ENCODE data around the gene MBD2. TPM values are rescaled to one million over a fixed set of nuclear protein-coding genes. Genes with fewer than 3 reads are reported as not detected.

Gene MBD2
- total and polyA plus RNA-seq, 2 donors (not counting 1 experiment from before 2014, with no cell fraction given) = 32.5 to 43.8 TPM

GRCh38 chr18:54257015-54257414 is 32.5 kb upstream of the MBD2 start:
- no peak overlapping the region for H3K27ac ChIP-seq (ENCODE audit: insufficient read depth, low read length)

GRCh38 chr18:54255141-54255540 is 30.7 kb upstream of the MBD2 start:
- Histone ChIP-seq H3K36me3 (ENCODE audit: control insufficient read depth, insufficient read depth, low read length) (no peaks in the 10 kb centered on the region), H3K4me3 (replicated peaks in 1 of 4; ENCODE audit: control extremely low read depth in 1 of 4, insufficient read depth in 1 of 4, low read depth in 3 of 4, low read length in 4 of 4) (no peak overlapping the region), H3K79me2 (ENCODE audit: control insufficient read depth, insufficient read depth, low read length) (no peaks in the 10 kb centered on the region), H3K9me3 (ENCODE audit: control insufficient read depth, insufficient read depth, low read depth, low read length) (no peaks in the 10 kb centered on the region), H2AFZ (ENCODE audit: low read length) (no peak overlapping the region), H3K27ac (ENCODE audit: insufficient read depth, low read length) (no peak overlapping the region), H3K4me1 (ENCODE audit: control insufficient read depth, extremely low read depth, insufficient read depth, low read length) (peaks cover 3% of the 10 kb centered on the region), H3K4me2 (ENCODE audit: extremely low read depth, insufficient read depth, low read length) (no peak overlapping the region), H4K20me1 (ENCODE audit: control insufficient read depth, extremely low read depth, insufficient read depth, low read length) (no peaks in the 10 kb centered on the region), H3K27me3 (ENCODE audit: control insufficient read depth, insufficient read depth, low read length) (no peaks in the 10 kb centered on the region), H3K9ac (ENCODE audit: insufficient read depth, low read length) (no peak overlapping the region)
- TF ChIP-seq, protein P1, sequence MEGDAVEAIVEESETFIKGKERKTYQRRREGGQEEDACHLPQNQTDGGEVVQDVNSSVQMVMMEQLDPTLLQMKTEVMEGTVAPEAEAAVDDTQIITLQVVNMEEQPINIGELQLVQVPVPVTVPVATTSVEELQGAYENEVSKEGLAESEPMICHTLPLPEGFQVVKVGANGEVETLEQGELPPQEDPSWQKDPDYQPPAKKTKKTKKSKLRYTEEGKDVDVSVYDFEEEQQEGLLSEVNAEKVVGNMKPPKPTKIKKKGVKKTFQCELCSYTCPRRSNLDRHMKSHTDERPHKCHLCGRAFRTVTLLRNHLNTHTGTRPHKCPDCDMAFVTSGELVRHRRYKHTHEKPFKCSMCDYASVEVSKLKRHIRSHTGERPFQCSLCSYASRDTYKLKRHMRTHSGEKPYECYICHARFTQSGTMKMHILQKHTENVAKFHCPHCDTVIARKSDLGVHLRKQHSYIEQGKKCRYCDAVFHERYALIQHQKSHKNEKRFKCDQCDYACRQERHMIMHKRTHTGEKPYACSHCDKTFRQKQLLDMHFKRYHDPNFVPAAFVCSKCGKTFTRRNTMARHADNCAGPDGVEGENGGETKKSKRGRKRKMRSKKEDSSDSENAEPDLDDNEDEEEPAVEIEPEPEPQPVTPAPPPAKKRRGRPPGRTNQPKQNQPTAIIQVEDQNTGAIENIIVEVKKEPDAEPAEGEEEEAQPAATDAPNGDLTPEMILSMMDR (conservative IDR thresholded peaks at IDR 0.05 in 1 of 2, IDR thresholded peaks at IDR 0.05 in 1 of 2; ENCODE audit: low read depth in 1 of 2, low read length in 2 of 2) = no peak
- no peak for TF ChIP-seq EZH2 (IDR thresholded peaks at IDR 0.05; ENCODE audit: low read length, missing control alignments)
- no peak for DNase-seq (ENCODE audit: low read depth in 2 of 2)

More at GRCh38 chr18:54257015-54257414, 32.5 kb upstream of the MBD2 start:
- Histone ChIP-seq H2AFZ (ENCODE audit: low read length) (no peak overlapping the region), H3K4me1 (ENCODE audit: control insufficient read depth, extremely low read depth, insufficient read depth, low read length) (peaks cover 3% of the 10 kb centered on the region), H3K9ac (ENCODE audit: insufficient read depth, low read length) (no peak overlapping the region), H3K36me3 (ENCODE audit: control insufficient read depth, insufficient read depth, low read length) (no peaks in the 10 kb centered on the region), H3K4me3 (replicated peaks in 1 of 4; ENCODE audit: control extremely low read depth in 1 of 4, insufficient read depth in 1 of 4, low read depth in 3 of 4, low read length in 4 of 4) (no peak overlapping the region), H3K4me2 (ENCODE audit: extremely low read depth, insufficient read depth, low read length) (no peak overlapping the region), H4K20me1 (ENCODE audit: control insufficient read depth, extremely low read depth, insufficient read depth, low read length) (no peaks in the 10 kb centered on the region), H3K79me2 (ENCODE audit: control insufficient read depth, insufficient read depth, low read length) (no peaks in the 10 kb centered on the region), H3K27me3 (ENCODE audit: control insufficient read depth, insufficient read depth, low read length) (no peaks in the 10 kb centered on the region), H3K9me3 (ENCODE audit: control insufficient read depth, insufficient read depth, low read depth, low read length) (no peaks in the 10 kb centered on the region)
- no peak for TF ChIP-seq EZH2 (IDR thresholded peaks at IDR 0.05; ENCODE audit: low read length, missing control alignments)
- TF ChIP-seq, protein P1 (conservative IDR thresholded peaks at IDR 0.05 in 1 of 2, IDR thresholded peaks at IDR 0.05 in 1 of 2; ENCODE audit: low read depth in 1 of 2, low read length in 2 of 2) = no peak
- peak in 1 of 2 donors; percentile 6 for DNase-seq (ENCODE audit: low read depth in 2 of 2)

DNA sequence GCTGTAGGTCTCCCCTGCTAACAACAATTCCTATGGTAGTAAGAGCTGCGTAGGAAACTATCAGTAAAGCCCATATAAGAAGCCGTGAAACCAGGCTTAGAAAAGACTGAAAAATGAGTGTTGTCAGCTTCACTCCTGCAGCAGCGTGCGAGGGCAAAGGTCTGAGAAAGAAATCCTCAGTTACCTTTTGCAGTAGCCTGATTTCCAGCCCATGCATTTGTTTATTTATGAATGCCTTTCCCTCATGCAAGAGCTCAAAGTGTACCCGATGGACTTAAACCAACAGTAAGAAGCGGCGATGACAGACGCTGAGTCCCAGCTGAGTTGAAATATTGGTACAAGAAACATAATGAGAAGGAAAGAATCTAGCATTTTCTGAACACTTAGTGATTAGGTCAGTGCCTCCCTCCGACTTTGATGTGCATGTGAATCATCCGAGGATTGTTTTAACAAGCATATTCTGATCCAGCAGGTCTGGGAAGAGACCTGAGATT is 29.8 kb upstream of the MBD2 start:
- no peak for TF ChIP-seq EZH2 (IDR thresholded peaks at IDR 0.05; ENCODE audit: low read length, missing control alignments)
- DNase-seq (ENCODE audit: low read depth in 2 of 2) = peak; percentile 28 to 40
- peaks cover 3% of the 10 kb centered on the region for H3K4me1 ChIP-seq (ENCODE audit: control insufficient read depth, extremely low read depth, insufficient read depth, low read length)
- H3K4me2 ChIP-seq (ENCODE audit: extremely low read depth, insufficient read depth, low read length) = peak overlapping the region; percentile 40
- peak overlapping the region; percentile 50 for H2AFZ ChIP-seq (ENCODE audit: low read length)
- no peaks in the 10 kb centered on the region for H3K36me3 ChIP-seq (ENCODE audit: control insufficient read depth, insufficient read depth, low read length)
- H3K4me3 ChIP-seq (replicated peaks in 1 of 4; ENCODE audit: control extremely low read depth in 1 of 4, insufficient read depth in 1 of 4, low read depth in 3 of 4, low read length in 4 of 4) = peak overlapping the region in 1 of 4 experiments; percentile 28
- no peaks in the 10 kb centered on the region for H4K20me1 ChIP-seq (ENCODE audit: control insufficient read depth, extremely low read depth, insufficient read depth, low read length)
- H3K9ac ChIP-seq (ENCODE audit: insufficient read depth, low read length) = no peak overlapping the region
- H3K27me3 ChIP-seq (ENCODE audit: control insufficient read depth, insufficient read depth, low read length) = no peaks in the 10 kb centered on the region
- H3K27ac ChIP-seq (ENCODE audit: insufficient read depth, low read length) = no peak overlapping the region
- no peaks in the 10 kb centered on the region for H3K9me3 ChIP-seq (ENCODE audit: control insufficient read depth, insufficient read depth, low read depth, low read length)
- H3K79me2 ChIP-seq (ENCODE audit: control insufficient read depth, insufficient read depth, low read length) = no peaks in the 10 kb centered on the region

Data from fibroblast of lung (primary cell).